Activated CD4-positive, alpha-beta T cell treated with anti-CD3 and anti-CD28 coated beads, Interleukin-2, amount 50 U/mL, for 24 hours (primary cell): Measurements from ENCODE around the gene SAMD8.
"Not testable (repeated sequence)": the region's sequence is repeated elsewhere in the genome, so short reads cannot be mapped to it uniquely, and the experiment has no call there.

Experiments used
- DNase-seq, 2 donors: peaks; one replicate each; pipeline ENCODE4 v3.0.0-alpha.2; 2020; ENCODE audit warnings: low read depth in 1 of 2, low spot score in 1 of 2

Gene SAMD8

GRCh38 chr10:75137533-75138438 is 26.3 kb downstream of the SAMD8 start:
- peak in 1 of 2 donors; percentile 39 for DNase-seq

- no peak for DNase-seq
Observed at GRCh38 chr10:75140246-75140645, 28.8 kb downstream of the SAMD8 start.

- DNase-seq, result no peak
Observed at GRCh38 chr10:75143353-75143752, 31.9 kb downstream of the SAMD8 start.

GRCh38 chr10:75145590-75145989 is 34.1 kb downstream of the SAMD8 start:
- no peak for DNase-seq

GRCh38 chr10:75146780-75147179 is 35.3 kb downstream of the SAMD8 start:
- DNase-seq, result no peak

GRCh38 chr10:75150656-75151055 is 39.2 kb downstream of the SAMD8 start:
- no peak for DNase-seq

GRCh38 chr10:75159519-75159918 is 48.1 kb downstream of the SAMD8 start:
- DNase-seq, result no peak

GRCh38 chr10:75165684-75166622 is 54.5 kb downstream of the SAMD8 start:
- DNase-seq, result no peak

GRCh38 chr10:75166623-75166972 is 55.1 kb downstream of the SAMD8 start:
- DNase-seq, result no peak

GRCh38 chr10:75168275-75168674 is 56.8 kb downstream of the SAMD8 start:
- DNase-seq, result no peak

GRCh38 chr10:75170215-75170614 is 58.8 kb downstream of the SAMD8 start:
- no peak for DNase-seq

- DNase-seq, result no peak
Observed at GRCh38 chr10:75175046-75175445, 63.6 kb downstream of the SAMD8 start.

GRCh38 chr10:75176046-75176445 is 64.6 kb downstream of the SAMD8 start:
- DNase-seq, result no peak

- DNase-seq, result no peak
Observed at GRCh38 chr10:75176736-75177135, 65.3 kb downstream of the SAMD8 start.

- DNase-seq, result no peak
Observed at GRCh38 chr10:75179657-75180177, 68.3 kb downstream of the SAMD8 start.

- no peak for DNase-seq
Observed at GRCh38 chr10:75180592-75180991, 69.1 kb downstream of the SAMD8 start.

- DNase-seq, result no peak
Observed at GRCh38 chr10:75181073-75181472, 69.6 kb downstream of the SAMD8 start.

GRCh38 chr10:75186310-75186709 is 74.9 kb downstream of the SAMD8 start:
- no peak for DNase-seq

- peak; percentile 22 to 54 for DNase-seq
Observed at GRCh38 chr10:75187961-75188426, 76.5 kb downstream of the SAMD8 start.

GRCh38 chr10:75188522-75188921 is 77.1 kb downstream of the SAMD8 start:
- DNase-seq, result not testable (repeated sequence)

- DNase-seq, result no peak
Observed at GRCh38 chr10:75189266-75190096, 78.0 kb downstream of the SAMD8 start.
